NCI-H1105 (cell line): ENCODE results near the gene CDNF.
"Not testable (repeated sequence)": the region's sequence is repeated elsewhere in the genome, so short reads cannot be mapped to it uniquely, and the experiment has no call there.

Experiments
- DNase-seq: peaks from one replicate; lab custom pipeline; 2025; lab: John Stamatoyannopoulos, UW

Gene CDNF

GRCh38 chr10:14839305-14839695 lies 1.5 kb upstream of the CDNF start:
- no peak for DNase-seq

- DNase-seq = no peak
These were observed 906 bp upstream of the CDNF start for GRCh38 chr10:14838582-14839304.

- DNase-seq = no peak
These were observed 657 bp downstream of the CDNF start for GRCh38 chr10:14837003-14837756.

GRCh38 chr10:14836208-14836607 lies 1.6 kb downstream of the CDNF start:
- DNase-seq = no peak

GRCh38 chr10:14833106-14833505 lies 4.7 kb downstream of the CDNF start:
- DNase-seq = no peak

GRCh38 chr10:14826076-14826829 lies 11.6 kb downstream of the CDNF start:
- DNase-seq = no peak

GRCh38 chr10:14823966-14824365 lies 13.9 kb downstream of the CDNF start:
- DNase-seq = no peak

- DNase-seq = no peak
These were observed 14.7 kb downstream of the CDNF start for GRCh38 chr10:14822879-14823755.

- DNase-seq = no peak
These were observed 16.0 kb downstream of the CDNF start for GRCh38 chr10:14821635-14822375.

GRCh38 chr10:14820775-14821154 lies 17.1 kb downstream of the CDNF start:
- DNase-seq = no peak

GRCh38 chr10:14820010-14820774 lies 17.6 kb downstream of the CDNF start:
- no peak for DNase-seq

GRCh38 chr10:14816717-14817116 lies 21.1 kb downstream of the CDNF start:
- DNase-seq = not testable (repeated sequence)

GRCh38 chr10:14815681-14816080 lies 22.2 kb downstream of the CDNF start:
- DNase-seq = no peak

GRCh38 chr10:14812271-14812670 lies 25.6 kb downstream of the CDNF start:
- no peak for DNase-seq

- DNase-seq = no peak
These were observed 26.6 kb downstream of the CDNF start for GRCh38 chr10:14810969-14811953.

GRCh38 chr10:14806318-14806717 lies 31.5 kb downstream of the CDNF start:
- DNase-seq = no peak

- DNase-seq = no peak
These were observed 34.0 kb downstream of the CDNF start for GRCh38 chr10:14803827-14804226.

GRCh38 chr10:14801723-14802122 lies 36.1 kb downstream of the CDNF start:
- DNase-seq = no peak

- no peak for DNase-seq
These were observed 37.4 kb downstream of the CDNF start for GRCh38 chr10:14800397-14800796.
